CD4-positive, alpha-beta T cell treated with Interleukin-17A for 4 hours (primary cell): ENCODE measurements around the gene TIMM9.
"Not testable (repeated sequence)": the region's sequence is repeated elsewhere in the genome, so short reads cannot be mapped to it uniquely, and the experiment has no call there.

Experiments
- DNase-seq: peaks from one replicate; pipeline ENCODE4 v3.0.0-alpha.2; 2020; ENCODE audit warnings: mixed read lengths

TIMM9 gene

GRCh38 chr14:58397156-58397555 lies 30.2 kb downstream of the TIMM9 start:
- DNase-seq: no peak

- peak; percentile 82 for DNase-seq
Measured at GRCh38 chr14:58395812-58396788, 31.2 kb downstream of the TIMM9 start, which contains the start of gene TOMM20L. TSS of gene TOMM20L (plus strand) at chr14:58395930. CDS start at chr14:58395958, 28 bp downstream.

GRCh38 chr14:58395562-58395811 lies 31.8 kb downstream of the TIMM9 start:
- DNase-seq: no peak

- DNase-seq: no peak
Measured at GRCh38 chr14:58390830-58391229, 36.5 kb downstream of the TIMM9 start.

GRCh38 chr14:58376791-58377190 lies 50.5 kb downstream of the TIMM9 start:
- no peak for DNase-seq

- DNase-seq: no peak
Measured at GRCh38 chr14:58368956-58369355, 58.4 kb downstream of the TIMM9 start.

- DNase-seq: no peak
Measured at GRCh38 chr14:58367296-58367695, 60.0 kb downstream of the TIMM9 start.

GRCh38 chr14:58364316-58364715 lies 63.0 kb downstream of the TIMM9 start:
- no peak for DNase-seq

GRCh38 chr14:58362798-58363412 lies 64.4 kb downstream of the TIMM9 start:
- DNase-seq: no peak

- DNase-seq: not testable (repeated sequence)
Measured at GRCh38 chr14:58362272-58362671, 65.1 kb downstream of the TIMM9 start.
